IMR-90 (cell line): ENCODE measurements around the gene PRAC1.

Experiments used
- CHD1 ChIP-seq: IDR thresholded peaks from 2 replicates; pipeline ENCODE4 v1.6.1; 2012; ENCODE audit warnings: low read depth, low read length, improper control_type of control experiment
- FOS ChIP-seq: fragments of 150-350 bp; IDR thresholded peaks from 2 replicates; pipeline ENCODE4 v1.6.1; 2016; ENCODE audit warnings: low read depth, low read length
- MAFK ChIP-seq: IDR thresholded peaks from 2 replicates; pipeline ENCODE4 v1.6.1; 2012; ENCODE audit warnings: low read depth, low read length, improper control_type of control experiment
- MAZ ChIP-seq: IDR thresholded peaks from 2 replicates; pipeline ENCODE4 v1.6.1; 2012; ENCODE audit warnings: low read depth, mild to moderate bottlenecking, low read length, improper control_type of control experiment, moderate library complexity, borderline replicate concordance
- POLR2A ChIP-seq: IDR thresholded peaks from 2 replicates; pipeline ENCODE4 v1.6.1; 2012; ENCODE audit warnings: mild to moderate bottlenecking, low read depth, low read length
- RAD21 ChIP-seq: IDR thresholded peaks from 2 replicates; pipeline ENCODE4 v1.6.1; 2012; ENCODE audit warnings: low read length, improper control_type of control experiment
- RCOR1 ChIP-seq: IDR thresholded peaks from 2 replicates; pipeline ENCODE4 v1.6.1; 2012; ENCODE audit warnings: mild to moderate bottlenecking, low read length, improper control_type of control experiment; ENCODE audit not compliant: insufficient replicate concordance
- RFX5 ChIP-seq: IDR thresholded peaks from 2 replicates; pipeline ENCODE4 v1.8.0; 2012; ENCODE audit warnings: low read depth, mild to moderate bottlenecking, low read length, moderate library complexity
- SMC3 ChIP-seq: fragments of 150-350 bp; IDR thresholded peaks from 2 replicates; pipeline ENCODE4 v1.6.1; 2016; ENCODE audit warnings: low read depth, mild to moderate bottlenecking, antibody characterized with exemption, low read length, moderate library complexity
- TF ChIP-seq, protein P1 (sequence below): conservative IDR thresholded peaks from 2 replicates; pipeline ENCODE4 v1.5.1; 2012; ENCODE audit warnings: mild to moderate bottlenecking, low read depth, low read length, improper control_type of control experiment
- TF ChIP-seq, protein P2 (sequence below): fragments of 150-350 bp; IDR thresholded peaks from 2 replicates; pipeline ENCODE4 v1.6.1; 2016; ENCODE audit warnings: low read depth, mild to moderate bottlenecking, low read length, moderate library complexity, borderline replicate concordance

DNA sequence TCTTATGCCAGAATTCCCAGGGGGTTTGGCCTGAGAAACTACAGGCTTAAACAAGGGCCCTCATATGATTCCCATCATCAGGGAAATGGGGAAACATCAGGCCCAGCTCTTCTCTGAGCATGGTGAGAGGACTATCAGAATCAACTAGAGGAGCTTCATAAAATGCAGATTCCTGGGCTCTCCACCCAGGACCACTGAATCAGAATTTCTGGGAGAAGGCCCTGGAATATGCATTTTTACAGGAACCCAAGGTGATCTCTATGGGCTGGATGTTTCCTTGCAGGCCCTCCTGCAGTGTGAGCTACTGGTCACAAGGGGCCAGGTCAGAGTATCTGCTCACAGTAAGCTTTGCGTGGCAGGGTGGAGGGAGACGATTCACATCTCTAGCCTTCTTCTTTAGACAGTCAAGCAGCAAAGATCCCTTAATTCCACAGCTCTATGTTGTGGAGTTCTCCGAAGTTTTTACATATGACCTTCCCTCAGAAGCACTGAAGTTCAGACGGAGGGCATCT is 45.0 kb upstream of the PRAC1 start:
- TF ChIP-seq CHD1 (no peak), POLR2A (no peak), SMC3 (no peak), RCOR1 (no peak), FOS (no peak), MAZ (no peak), RAD21 (no peak), MAFK (no peak), RFX5 (no peak)
- TF ChIP-seq, protein P1, sequence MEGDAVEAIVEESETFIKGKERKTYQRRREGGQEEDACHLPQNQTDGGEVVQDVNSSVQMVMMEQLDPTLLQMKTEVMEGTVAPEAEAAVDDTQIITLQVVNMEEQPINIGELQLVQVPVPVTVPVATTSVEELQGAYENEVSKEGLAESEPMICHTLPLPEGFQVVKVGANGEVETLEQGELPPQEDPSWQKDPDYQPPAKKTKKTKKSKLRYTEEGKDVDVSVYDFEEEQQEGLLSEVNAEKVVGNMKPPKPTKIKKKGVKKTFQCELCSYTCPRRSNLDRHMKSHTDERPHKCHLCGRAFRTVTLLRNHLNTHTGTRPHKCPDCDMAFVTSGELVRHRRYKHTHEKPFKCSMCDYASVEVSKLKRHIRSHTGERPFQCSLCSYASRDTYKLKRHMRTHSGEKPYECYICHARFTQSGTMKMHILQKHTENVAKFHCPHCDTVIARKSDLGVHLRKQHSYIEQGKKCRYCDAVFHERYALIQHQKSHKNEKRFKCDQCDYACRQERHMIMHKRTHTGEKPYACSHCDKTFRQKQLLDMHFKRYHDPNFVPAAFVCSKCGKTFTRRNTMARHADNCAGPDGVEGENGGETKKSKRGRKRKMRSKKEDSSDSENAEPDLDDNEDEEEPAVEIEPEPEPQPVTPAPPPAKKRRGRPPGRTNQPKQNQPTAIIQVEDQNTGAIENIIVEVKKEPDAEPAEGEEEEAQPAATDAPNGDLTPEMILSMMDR, result no peak
- TF ChIP-seq, protein P2, sequence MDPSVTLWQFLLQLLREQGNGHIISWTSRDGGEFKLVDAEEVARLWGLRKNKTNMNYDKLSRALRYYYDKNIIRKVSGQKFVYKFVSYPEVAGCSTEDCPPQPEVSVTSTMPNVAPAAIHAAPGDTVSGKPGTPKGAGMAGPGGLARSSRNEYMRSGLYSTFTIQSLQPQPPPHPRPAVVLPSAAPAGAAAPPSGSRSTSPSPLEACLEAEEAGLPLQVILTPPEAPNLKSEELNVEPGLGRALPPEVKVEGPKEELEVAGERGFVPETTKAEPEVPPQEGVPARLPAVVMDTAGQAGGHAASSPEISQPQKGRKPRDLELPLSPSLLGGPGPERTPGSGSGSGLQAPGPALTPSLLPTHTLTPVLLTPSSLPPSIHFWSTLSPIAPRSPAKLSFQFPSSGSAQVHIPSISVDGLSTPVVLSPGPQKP, result no peak
